Keratinocyte (primary cell): ENCODE data around the gene CTDSPL2. TPM values are rescaled to one million over a fixed set of nuclear protein-coding genes. Genes with fewer than 3 reads are reported as not detected.
"Not testable (repeated sequence)": the region's sequence is repeated elsewhere in the genome, so short reads cannot be mapped to it uniquely, and the experiment has no call there.

Experiments
- DNase-seq: peaks from one replicate; pipeline ENCODE4 v3.0.0-alpha.2; 2011; ENCODE audit warnings: low read depth, missing footprints, low spot score
- FAIRE-seq: peaks from 2 replicates; lab custom pipeline; 2011; peaks lifted over from hg19 to GRCh38; lab: Jason Lieb, UNC
- H2AFZ ChIP-seq: 2 replicates; pipeline ENCODE4 v1.6.0; 2012; ENCODE audit warnings: low read length, control low read depth, inconsistent platforms; ENCODE audit not compliant: control insufficient read depth
- H3K27ac ChIP-seq: 2 replicates; pipeline ENCODE4 v1.5.1; 2011; ENCODE audit warnings: low read length; ENCODE audit not compliant: control insufficient read depth, insufficient read depth
- H3K27me3 ChIP-seq: 3 replicates; pipeline ENCODE4 v1.6.0; 2011; ENCODE audit warnings: low read length; ENCODE audit not compliant: control insufficient read depth, insufficient read depth; ENCODE audit errors: extremely low read depth
- H3K36me3 ChIP-seq, 2 experiments: 2 replicates in 1 of 2; 3 replicates in 1 of 2; pipeline ENCODE4 v1.5.1; 2011; ENCODE audit warnings: low read length in 2 of 2, mild to moderate bottlenecking in 1 of 2; ENCODE audit not compliant: control insufficient read depth in 2 of 2, insufficient read depth in 2 of 2; ENCODE audit errors: extremely low read depth in 1 of 2
- H3K4me1 ChIP-seq: 3 replicates; pipeline ENCODE4 v1.5.1; 2011; ENCODE audit warnings: low read length; ENCODE audit not compliant: control insufficient read depth, insufficient read depth; ENCODE audit errors: extremely low read depth
- H3K4me2 ChIP-seq: 3 replicates; pipeline ENCODE4 v1.6.0; 2011; ENCODE audit warnings: low read depth, low read length; ENCODE audit not compliant: control insufficient read depth, insufficient read depth; ENCODE audit errors: extremely low read depth
- H3K4me3 ChIP-seq, 3 experiments: fragments of 200-600 bp in 1 of 3; sonication (generic) in 1 of 3; 2 replicates in 2 of 3; 3 replicates in 1 of 3; pipeline ENCODE4 v1.5.1; 2011 to 2016; ENCODE audit warnings: low read length in 3 of 3, mild to moderate bottlenecking in 3 of 3, control low read depth in 2 of 3, inconsistent platforms in 1 of 3, low read depth in 1 of 3, mixed read lengths in 1 of 3, mixed run types in 1 of 3, moderate library complexity in 1 of 3; ENCODE audit not compliant: control insufficient read depth in 2 of 3, insufficient read depth in 2 of 3; ENCODE audit errors: extremely low read depth in 1 of 3
- H3K79me2 ChIP-seq: 2 replicates; pipeline ENCODE4 v1.6.0; 2012; ENCODE audit warnings: low read length; ENCODE audit not compliant: control insufficient read depth, insufficient read depth
- H3K9ac ChIP-seq: 3 replicates; pipeline ENCODE4 v1.6.0; 2011; ENCODE audit warnings: low read length; ENCODE audit not compliant: control insufficient read depth, insufficient read depth; ENCODE audit errors: extremely low read depth
- H3K9me1 ChIP-seq: 3 replicates; pipeline ENCODE4 v1.6.0; 2011; ENCODE audit warnings: low read length; ENCODE audit not compliant: control insufficient read depth, insufficient read depth; ENCODE audit errors: extremely low read depth
- H3K9me3 ChIP-seq: 2 replicates; pipeline ENCODE4 v1.5.1; 2012; ENCODE audit warnings: low read depth, low read length; ENCODE audit not compliant: control insufficient read depth
- H4K20me1 ChIP-seq: 3 replicates; pipeline ENCODE4 v1.6.0; 2011; ENCODE audit warnings: low read length; ENCODE audit not compliant: control insufficient read depth, insufficient read depth; ENCODE audit errors: extremely low read depth
- CTCF ChIP-seq, 3 experiments: IDR thresholded peaks in 1 of 3; conservative IDR thresholded peaks in 1 of 3; optimal IDR thresholded peaks in 1 of 3; 2 replicates in 2 of 3; 3 replicates in 1 of 3; pipeline versions ENCODE3 to v1.5.1; 2011; ENCODE audit warnings: low read length in 3 of 3, mild to moderate bottlenecking in 3 of 3, moderate library complexity in 2 of 3, control low read depth in 1 of 3, inconsistent platforms in 1 of 3; ENCODE audit not compliant: insufficient read depth in 2 of 3; ENCODE audit errors: extremely low read depth in 1 of 3
- EZH2 ChIP-seq: IDR thresholded peaks from one replicate; pipeline ENCODE4 v1.6.1; 2012; ENCODE audit warnings: inconsistent platforms, mild to moderate bottlenecking, low read length, moderate library complexity
- dilution Hi-C: fragments of 300-500 bp; cut with MboI; formaldehyde crosslinking; loops from one replicate; pipeline ENCODE4 v1.7.0; 2020; ENCODE audit warnings: low sequenced_read_pairs; ENCODE audit not compliant: extremely low pct_ligation_motif_present
- polyA plus RNA-seq, 5 experiments: library from polyadenylated mRNA; depleted of rRNA in 3 of 5; stranded (reverse) in 3 of 5; stranded (forward) in 1 of 5; unstranded in 1 of 5; fragments of >200 nt; gene quantifications; 1 replicate in 1 of 5; 2 replicates in 3 of 5; 3 replicates in 1 of 5; pipeline versions ENCODE4 v1.2.1 to v1.2.3, GENCODE V29; 2011 to 2012; ENCODE audit warnings: missing spikeins in 2 of 5, low read depth in 1 of 5, low replicate concordance in 1 of 5

CTDSPL2 gene
- polyA plus RNA-seq, 1 donor (not counting 4 experiments of a cell fraction or from before 2014, with no cell fraction given), result 19.2 TPM

- dilution Hi-C loops, result no loop called here
- no peak overlapping the region for H2AFZ ChIP-seq
- no peak for FAIRE-seq
- no peak overlapping the region for H3K9ac ChIP-seq
- H3K79me2 ChIP-seq, result peaks cover 97% of the 10 kb centered on the region
- H4K20me1 ChIP-seq, result peaks cover 10% of the 10 kb centered on the region
- peaks cover 13% of the 10 kb centered on the region for H3K4me1 ChIP-seq
- H3K27me3 ChIP-seq, result no peaks in the 10 kb centered on the region
- no peak for TF ChIP-seq EZH2
- peak in 2 of 3 experiments; percentile 29 for TF ChIP-seq CTCF (optimal IDR thresholded peaks at IDR 0.05 in 1 of 3, IDR thresholded peaks at IDR 0.05 in 1 of 3, conservative IDR thresholded peaks at IDR 0.05 in 1 of 3; ENCODE audit: extremely low read depth in 1 of 3, insufficient read depth in 2 of 3, low read length in 3 of 3)
- H3K4me2 ChIP-seq, result no peak overlapping the region
- H3K36me3 ChIP-seq, result peaks cover 1 to 10% of the 10 kb centered on the region in 2 experiments
- H3K27ac ChIP-seq, result no peak overlapping the region
- no peak overlapping the region for H3K4me3 ChIP-seq
- H3K9me3 ChIP-seq, result no peaks in the 10 kb centered on the region
- DNase-seq, result no peak
- no peaks in the 10 kb centered on the region for H3K9me1 ChIP-seq
These were observed 118.7 kb downstream of the CTDSPL2 start for GRCh38 chr15:44545913-44546802.

DNA sequence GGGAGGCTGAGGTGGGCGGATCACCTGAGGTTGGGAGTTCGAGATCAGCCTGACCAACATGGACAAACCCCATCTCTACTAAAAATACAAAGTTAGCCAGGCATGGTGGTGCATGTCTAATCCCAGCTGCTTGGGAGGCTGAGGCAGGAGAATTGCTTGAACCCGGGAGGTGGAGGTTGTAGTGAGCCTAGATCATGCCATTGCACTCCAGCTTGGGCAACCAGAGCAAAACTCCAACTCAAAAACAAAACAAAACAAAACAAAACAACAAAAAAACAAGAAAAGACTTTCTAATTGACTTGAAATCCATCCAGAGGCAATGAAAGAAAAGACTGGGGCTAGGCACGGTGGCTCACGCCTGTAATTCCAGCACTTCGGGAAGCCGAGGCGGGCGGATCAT lies 121.7 kb downstream of the CTDSPL2 start:
- dilution Hi-C loops, H3K9ac ChIP-seq, H3K9me1 ChIP-seq, H2AFZ ChIP-seq, FAIRE-seq, H3K27ac ChIP-seq, H3K4me3 ChIP-seq, H3K4me1 ChIP-seq, DNase-seq, H3K4me2 ChIP-seq, H3K27me3 ChIP-seq, H3K9me3 ChIP-seq, H4K20me1 ChIP-seq: not testable (repeated sequence)
- peaks cover 5 to 15% of the 10 kb centered on the region in 2 experiments for H3K36me3 ChIP-seq
- peaks cover 80% of the 10 kb centered on the region for H3K79me2 ChIP-seq
